Esophagus muscularis mucosa (tissue), 4 donors: ENCODE measurements around the gene FMN2.

Experiments
- CTCF ChIP-seq, 3 experiments: fragments of 200-600 bp in 2 of 3; fragments of 450-650 bp in 1 of 3; sonication (generic) in 2 of 3; IDR thresholded peaks; one replicate each; pipeline ENCODE4 v1.5.1; 2017 to 2019; ENCODE audit warnings: antibody characterized with exemption in 3 of 3, mild to moderate bottlenecking in 2 of 3, moderate library complexity in 1 of 3
- EP300 ChIP-seq: sonication (generic); formaldehyde crosslinking; IDR thresholded peaks from one replicate; pipeline ENCODE4 v1.6.1; 2017; ENCODE audit warnings: antibody characterized with exemption
- POLR2AphosphoS5 ChIP-seq, 2 donors: sonication (generic); formaldehyde crosslinking; IDR thresholded peaks; one replicate each; pipeline ENCODE4 v1.6.1; 2017; ENCODE audit warnings: antibody characterized with exemption in 2 of 2

DNA sequence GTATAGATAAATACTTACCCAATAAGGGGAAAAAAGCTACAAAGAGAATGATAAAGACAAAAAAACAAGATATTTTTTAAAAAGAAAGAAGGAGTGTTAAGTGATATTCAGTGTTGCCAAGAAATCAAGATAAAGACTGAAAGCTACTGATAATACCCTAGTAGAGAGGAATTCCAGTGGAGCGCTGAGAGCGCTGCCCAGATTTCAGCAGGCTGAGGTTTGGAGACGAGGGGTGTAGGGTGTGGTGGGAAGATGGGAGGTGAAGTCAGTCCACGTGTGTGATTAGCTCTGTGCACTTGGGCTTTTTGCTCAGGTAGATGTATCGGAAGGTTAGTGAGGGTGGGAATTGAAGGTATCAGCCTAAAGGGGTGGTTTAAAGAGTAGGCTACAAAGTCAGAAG is 47.8 kb downstream of the FMN2 start:
- TF ChIP-seq CTCF (IDR thresholded peaks at IDR 0.05) (no peak), POLR2AphosphoS5 (IDR thresholded peaks at IDR 0.05) (no peak), EP300 (no peak)
